Muscle of leg (tissue), 11 donors: Measurements from ENCODE around the gene ALDH7A1. TPM values are rescaled to one million over a fixed set of nuclear protein-coding genes. Genes with fewer than 3 reads are reported as not detected.

Experiments
- DNase-seq: peaks from one replicate; pipeline ENCODE4 v3.0.0; 2013
- H3K27ac ChIP-seq: one replicate; pipeline ENCODE4 v1.5.1; 2013; ENCODE audit warnings: mild to moderate bottlenecking, low read length, control low read depth
- H3K27me3 ChIP-seq: one replicate; pipeline ENCODE4 v1.6.1; 2013; ENCODE audit warnings: low read length; ENCODE audit not compliant: control insufficient read depth, insufficient read depth
- H3K36me3 ChIP-seq: one replicate; pipeline ENCODE4 v1.6.1; 2013; ENCODE audit warnings: low read length; ENCODE audit not compliant: control insufficient read depth, insufficient read depth
- H3K4me1 ChIP-seq: one replicate; pipeline ENCODE4 v1.6.1; 2013; ENCODE audit warnings: low read length; ENCODE audit not compliant: control insufficient read depth, insufficient read depth
- H3K4me3 ChIP-seq: one replicate; pipeline ENCODE4 v1.5.1; 2013; ENCODE audit warnings: low read length, control low read depth
- H3K9me3 ChIP-seq: replicated peaks from 2 replicates; pipeline ENCODE4 v1.6.1; 2013; ENCODE audit warnings: low read depth, low read length; ENCODE audit not compliant: control insufficient read depth
- WGBS: methylation state at CpG from one replicate; pipeline ENCODE4 v1.1.5; 2013; ENCODE audit warnings: missing lambda C conversion rate; ENCODE audit not compliant: insufficient coverage; 5-methylcytosine and 5-hydroxymethylcytosine counted together
- polyA plus RNA-seq, 8 donors: library from polyadenylated mRNA; unstranded; fragments of 120-200 nt; gene quantifications; one replicate each; pipeline versions ENCODE4 v1.2.1 to v1.2.3, GENCODE V29; 2013; ENCODE audit warnings: inconsistent platforms in 1 of 8, low replicate concordance in 1 of 8; ENCODE audit not compliant: insufficient read length in 8 of 8, insufficient read depth in 1 of 8
- total RNA-seq: library from RNA; stranded (reverse); fragments of 120-200 nt; gene quantifications from one replicate; pipeline ENCODE4 v1.2.4, GENCODE V29; 2013

The ALDH7A1 gene
- total and polyA plus RNA-seq, 9 donors = 22.7 to 65.1 (median 53.9) TPM

DNA sequence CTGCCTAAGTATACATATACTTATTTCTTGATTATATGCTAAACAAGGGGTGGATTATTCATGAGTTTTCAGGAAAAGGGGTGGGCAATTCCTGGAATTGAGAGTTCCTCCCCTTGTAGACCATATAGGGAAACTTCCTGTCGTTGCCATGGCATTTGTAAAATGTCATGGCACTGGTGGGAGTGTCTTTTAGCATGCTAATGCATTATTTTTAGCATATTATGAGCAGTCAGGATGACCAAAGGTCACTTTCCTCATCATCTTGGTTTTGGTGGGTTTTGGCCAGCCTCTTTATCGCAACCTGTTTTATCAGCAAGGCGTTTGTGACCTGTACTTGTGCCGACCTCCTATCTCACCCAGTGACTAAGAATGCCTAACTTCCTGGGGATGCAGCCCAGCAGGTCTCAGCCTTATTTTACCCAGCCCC lies 80.9 kb downstream of the ALDH7A1 start:
- no peaks in the 10 kb centered on the region for H3K27me3 ChIP-seq
- H3K36me3 ChIP-seq = no peaks in the 10 kb centered on the region
- no peak overlapping the region for H3K27ac ChIP-seq
- DNase-seq = no peak
- H3K9me3 ChIP-seq = no peaks in the 10 kb centered on the region
- 91% methylated on average over 4 of the region's 4 CpGs for WGBS
- H3K4me1 ChIP-seq = no peaks in the 10 kb centered on the region
- no peak overlapping the region for H3K4me3 ChIP-seq

- H3K36me3 ChIP-seq = no peaks in the 10 kb centered on the region
- DNase-seq = no peak
- H3K27ac ChIP-seq = no peak overlapping the region
- no peak overlapping the region for H3K4me3 ChIP-seq
- 62% methylated on average over 2 of the region's 4 CpGs for WGBS
- H3K27me3 ChIP-seq = no peaks in the 10 kb centered on the region
- H3K4me1 ChIP-seq = no peaks in the 10 kb centered on the region
- H3K9me3 ChIP-seq = no peaks in the 10 kb centered on the region
Observed at GRCh38 chr5:126513703-126514102, 81.3 kb downstream of the ALDH7A1 start.

DNA sequence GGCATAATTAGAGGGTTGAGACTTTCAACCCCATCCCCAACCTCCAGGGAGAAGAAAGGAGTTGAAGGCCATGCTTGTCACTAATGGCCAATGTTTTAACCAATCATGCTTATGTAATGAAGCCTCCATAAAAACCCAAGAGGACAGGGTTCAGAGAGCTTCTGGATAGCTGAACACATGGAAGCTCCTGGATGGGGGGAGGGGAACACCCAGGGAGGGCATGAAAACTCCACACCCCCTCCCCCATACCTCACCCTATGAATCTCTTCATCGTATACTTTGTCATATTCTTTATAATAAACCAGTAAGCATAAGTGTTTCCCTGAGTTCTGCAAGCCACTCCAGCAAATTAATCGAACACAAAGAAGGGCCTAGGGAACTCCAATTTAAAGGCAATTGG lies 81.7 kb downstream of the ALDH7A1 start:
- Histone ChIP-seq H3K27ac (no peak overlapping the region), H3K4me3 (no peak overlapping the region), H3K27me3 (no peaks in the 10 kb centered on the region), H3K36me3 (no peaks in the 10 kb centered on the region), H3K9me3 (no peaks in the 10 kb centered on the region), H3K4me1 (no peaks in the 10 kb centered on the region)
- WGBS = 93% methylated on average over 2 of the region's 2 CpGs
- no peak for DNase-seq

DNA sequence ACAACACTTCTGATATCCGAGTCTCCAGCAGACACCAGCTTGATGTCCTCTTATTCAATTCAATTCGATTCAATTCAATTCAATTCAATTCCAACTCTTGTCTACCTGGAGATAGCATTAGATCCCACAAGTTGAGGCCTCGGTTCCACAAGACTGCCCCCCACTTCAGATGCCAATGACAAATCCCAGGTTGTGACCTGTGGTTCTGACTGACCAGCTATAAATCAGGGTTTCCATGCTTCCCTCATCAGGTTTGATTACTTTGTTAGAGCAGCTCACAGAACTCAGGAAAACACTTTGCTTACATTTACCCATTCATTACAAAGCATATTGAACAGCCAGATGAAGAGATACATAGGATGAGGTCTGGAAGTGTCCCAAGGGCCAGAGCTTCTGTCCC lies 82.6 kb downstream of the ALDH7A1 start:
- 91% methylated on average over 3 of the region's 3 CpGs for WGBS
- Histone ChIP-seq H3K9me3 (no peaks in the 10 kb centered on the region), H3K27me3 (no peaks in the 10 kb centered on the region), H3K36me3 (no peaks in the 10 kb centered on the region), H3K27ac (no peak overlapping the region), H3K4me3 (no peak overlapping the region), H3K4me1 (no peaks in the 10 kb centered on the region)
- no peak for DNase-seq

GRCh38 chr5:126511961-126512360 lies 83.1 kb downstream of the ALDH7A1 start:
- Histone ChIP-seq H3K36me3 (no peaks in the 10 kb centered on the region), H3K27me3 (no peaks in the 10 kb centered on the region), H3K9me3 (no peaks in the 10 kb centered on the region), H3K27ac (no peak overlapping the region), H3K4me1 (no peaks in the 10 kb centered on the region), H3K4me3 (no peak overlapping the region)
- whole genome bisulfite sequencing = no CpG with 5 or more reads among the region's 1 CpG
- DNase-seq = no peak

- no peak overlapping the region for H3K27ac ChIP-seq
- no peaks in the 10 kb centered on the region for H3K27me3 ChIP-seq
- no peaks in the 10 kb centered on the region for H3K9me3 ChIP-seq
- 83% methylated on average over 5 of the region's 5 CpGs for WGBS
- no peak for DNase-seq
- H3K4me3 ChIP-seq = no peak overlapping the region
- no peaks in the 10 kb centered on the region for H3K4me1 ChIP-seq
- no peaks in the 10 kb centered on the region for H3K36me3 ChIP-seq
Observed at GRCh38 chr5:126509339-126509738, 85.7 kb downstream of the ALDH7A1 start.

DNA sequence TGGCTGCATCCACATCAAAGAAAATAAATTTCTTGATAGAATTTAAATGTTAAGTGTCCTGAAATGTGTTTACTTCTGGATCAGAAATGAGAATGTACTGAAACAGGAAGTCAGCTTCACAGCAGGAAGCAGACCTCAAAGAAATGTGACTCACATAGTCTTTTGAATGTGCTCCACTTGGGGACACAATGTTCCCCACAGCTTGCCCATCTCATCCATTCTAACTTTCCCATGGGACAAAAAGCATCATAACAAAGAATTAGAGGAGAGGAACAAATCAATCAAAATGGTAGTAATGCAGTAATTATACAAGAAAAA lies 86.1 kb downstream of the ALDH7A1 start:
- Histone ChIP-seq H3K4me1 (no peaks in the 10 kb centered on the region), H3K4me3 (no peak overlapping the region), H3K36me3 (no peaks in the 10 kb centered on the region), H3K27me3 (no peaks in the 10 kb centered on the region), H3K9me3 (no peaks in the 10 kb centered on the region), H3K27ac (no peak overlapping the region)
- no peak for DNase-seq

GRCh38 chr5:126508251-126508961 lies 86.6 kb downstream of the ALDH7A1 start:
- Histone ChIP-seq H3K27ac (no peak overlapping the region), H3K4me3 (no peak overlapping the region), H3K4me1 (no peaks in the 10 kb centered on the region), H3K9me3 (no peaks in the 10 kb centered on the region), H3K27me3 (no peaks in the 10 kb centered on the region), H3K36me3 (no peaks in the 10 kb centered on the region)
- no peak for DNase-seq
- WGBS = 85% methylated on average over 5 of the region's 13 CpGs

DNA sequence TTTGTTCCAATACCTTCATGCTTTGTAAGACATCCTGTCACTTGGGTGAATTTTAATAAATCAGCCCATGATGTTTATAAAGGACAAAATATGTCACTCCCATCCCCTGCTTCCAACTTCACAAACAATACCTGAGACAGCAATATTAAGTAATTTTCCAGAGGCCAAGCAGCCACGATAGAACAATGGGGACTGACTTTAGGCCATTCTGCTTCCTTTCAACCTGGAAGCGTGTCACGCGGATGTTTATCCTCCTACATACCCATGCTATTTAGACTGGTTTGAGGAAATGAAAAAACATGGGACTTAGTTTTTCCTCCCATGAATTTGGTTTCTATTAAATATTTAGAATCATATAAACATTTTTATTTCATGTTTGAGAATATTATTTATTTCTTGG lies 88.9 kb downstream of the ALDH7A1 start:
- H3K9me3 ChIP-seq = no peaks in the 10 kb centered on the region
- WGBS = no CpG with 5 or more reads among the region's 4 CpGs
- no peaks in the 10 kb centered on the region for H3K36me3 ChIP-seq
- no peaks in the 10 kb centered on the region for H3K27me3 ChIP-seq
- DNase-seq = no peak
- H3K4me1 ChIP-seq = no peaks in the 10 kb centered on the region
- no peak overlapping the region for H3K27ac ChIP-seq
- H3K4me3 ChIP-seq = no peak overlapping the region

- no peaks in the 10 kb centered on the region for H3K27me3 ChIP-seq
- H3K4me1 ChIP-seq = no peaks in the 10 kb centered on the region
- no peak overlapping the region for H3K27ac ChIP-seq
- WGBS = 17% methylated on average over 2 of the region's 5 CpGs
- DNase-seq = peak; percentile 46
- no peak overlapping the region for H3K4me3 ChIP-seq
- no peaks in the 10 kb centered on the region for H3K36me3 ChIP-seq
- H3K9me3 ChIP-seq = no peaks in the 10 kb centered on the region
Observed at GRCh38 chr5:126503602-126504104, 91.4 kb downstream of the ALDH7A1 start.

DNA sequence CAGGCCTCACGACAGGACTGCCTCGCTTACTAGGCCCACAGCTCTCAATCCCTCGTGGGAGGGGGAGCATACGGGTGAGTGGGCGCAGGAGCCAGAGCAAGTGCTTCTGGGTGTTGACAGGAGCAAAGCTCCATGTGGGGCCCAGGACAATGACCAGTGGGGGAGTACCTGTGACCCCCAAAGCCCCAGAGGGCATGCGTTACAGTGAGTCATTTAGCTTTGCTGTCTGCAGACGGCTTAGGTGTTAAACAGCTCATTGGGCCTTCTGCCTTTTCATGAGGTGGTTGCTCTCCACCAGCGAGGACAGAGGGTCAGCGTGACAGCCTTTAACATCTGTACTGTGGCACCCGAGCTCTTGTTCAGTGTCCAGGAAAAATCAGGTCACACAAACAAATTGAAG lies 93.6 kb downstream of the ALDH7A1 start:
- Histone ChIP-seq H3K36me3 (no peaks in the 10 kb centered on the region), H3K27ac (no peak overlapping the region), H3K4me1 (no peaks in the 10 kb centered on the region), H3K9me3 (no peaks in the 10 kb centered on the region), H3K4me3 (no peak overlapping the region), H3K27me3 (no peaks in the 10 kb centered on the region)
- 73% methylated on average over 10 of the region's 10 CpGs for WGBS
- DNase-seq = no peak
